NCI-H2171 treated with DMSO at 0.1 percent for 48 hours (cell line): Measurements from ENCODE around the gene STXBP5L.
"Not testable (repeated sequence)": the region's sequence is repeated elsewhere in the genome, so short reads cannot be mapped to it uniquely, and the experiment has no call there.

Source experiments
- DNase-seq: peaks from one replicate; lab custom pipeline; 2025; lab: John Stamatoyannopoulos, UW

STXBP5L gene

GRCh38 chr3:120908030-120908794, at the start of gene STXBP5L:
STXBP5L (plus strand) TSS chr3:120908205; CDS start chr3:120909579, 1,374 bp downstream.
- peak; percentile 86 for DNase-seq

- DNase-seq: no peak
Observed at GRCh38 chr3:120858521-120858920, 49.5 kb upstream of the STXBP5L start.

GRCh38 chr3:120864541-120864940, 43.5 kb upstream of the STXBP5L start:
- no peak for DNase-seq

- no peak for DNase-seq
Observed at GRCh38 chr3:120875507-120875906, 32.5 kb upstream of the STXBP5L start.

GRCh38 chr3:120875989-120876388, 32.0 kb upstream of the STXBP5L start:
- no peak for DNase-seq

GRCh38 chr3:120879411-120879810, 28.6 kb upstream of the STXBP5L start:
- DNase-seq: no peak

- DNase-seq: no peak
Observed at GRCh38 chr3:120892921-120893320, 15.1 kb upstream of the STXBP5L start.

- DNase-seq: no peak
Observed at GRCh38 chr3:120894316-120895057, 13.5 kb upstream of the STXBP5L start.

- not testable (repeated sequence) for DNase-seq
Observed at GRCh38 chr3:120901716-120902115, 6.3 kb upstream of the STXBP5L start.

GRCh38 chr3:120903221-120903620, 4.8 kb upstream of the STXBP5L start:
- peak; percentile 54 for DNase-seq

- peak; percentile 100 for DNase-seq
Observed at GRCh38 chr3:120907659-120908029, 361 bp upstream of the STXBP5L start.

- peak; percentile 73 for DNase-seq
Observed at GRCh38 chr3:120908795-120909601, 993 bp downstream of the STXBP5L start.

- no peak for DNase-seq
Observed at GRCh38 chr3:120909602-120909878, 1.5 kb downstream of the STXBP5L start.

GRCh38 chr3:120926146-120926545, 18.1 kb downstream of the STXBP5L start:
- DNase-seq: no peak

GRCh38 chr3:120928991-120929390, 21.0 kb downstream of the STXBP5L start:
- DNase-seq: no peak

- DNase-seq: no peak
Observed at GRCh38 chr3:120931593-120931992, 23.6 kb downstream of the STXBP5L start.

GRCh38 chr3:120956143-120956542, 48.1 kb downstream of the STXBP5L start:
- DNase-seq: no peak

- DNase-seq: no peak
Observed at GRCh38 chr3:120982608-120983320, 74.8 kb downstream of the STXBP5L start.

- DNase-seq: no peak
Observed at GRCh38 chr3:120983321-120983665, 75.3 kb downstream of the STXBP5L start.

GRCh38 chr3:120983841-120984240, 75.8 kb downstream of the STXBP5L start:
- peak; percentile 7 for DNase-seq

GRCh38 chr3:120985242-120985641, 77.2 kb downstream of the STXBP5L start:
- no peak for DNase-seq

- DNase-seq: no peak
Observed at GRCh38 chr3:120988994-120989393, 81.0 kb downstream of the STXBP5L start.
